HG03432 (cell line): Measurements from ENCODE around the gene SRP14.
"Not testable (repeated sequence)": the region's sequence is repeated elsewhere in the genome, so short reads cannot be mapped to it uniquely, and the experiment has no call there.

Experiments
- ATAC-seq: cut with Tn5 transposase; IDR thresholded peaks from one replicate; pipeline ENCODE4 v1.9.1; 2021; ENCODE audit warnings: mild to moderate bottlenecking, moderate library complexity; ENCODE audit not compliant: unreplicated experiment

The SRP14 gene

DNA sequence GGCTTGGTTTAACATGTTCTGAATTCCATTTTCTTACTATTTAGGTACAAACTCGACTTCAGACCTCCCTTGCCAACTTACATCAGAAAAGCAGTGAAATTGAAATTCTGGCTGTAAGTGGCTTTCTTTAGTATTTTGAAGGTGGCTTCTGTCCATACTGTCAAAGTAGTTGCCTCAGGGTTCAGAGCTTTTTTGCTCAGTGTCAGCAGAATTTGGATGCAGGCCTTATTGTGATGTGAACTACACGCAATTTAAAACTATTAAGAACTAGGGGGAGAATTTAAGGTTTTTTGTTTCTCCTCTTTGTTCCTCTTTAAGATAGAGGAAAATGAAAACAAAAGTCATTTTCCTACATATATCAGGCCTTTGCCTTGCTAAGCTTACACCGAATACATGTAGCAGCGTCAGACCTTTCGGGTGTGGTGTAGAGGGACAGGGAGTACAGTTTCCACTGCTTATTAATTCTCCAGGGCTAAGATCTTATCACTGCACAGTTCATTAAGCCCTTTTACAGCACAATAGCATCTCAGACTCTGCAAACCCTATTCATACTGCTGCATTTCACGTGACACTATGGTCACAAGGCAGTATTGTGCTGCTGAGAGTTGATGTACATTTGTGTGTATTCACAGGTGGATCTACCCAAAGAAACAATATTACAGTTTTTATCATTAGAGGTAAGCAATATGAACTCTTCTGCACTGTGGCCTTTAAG is 6.7 kb downstream of the SRP14 start:
- no peak for ATAC-seq

DNA sequence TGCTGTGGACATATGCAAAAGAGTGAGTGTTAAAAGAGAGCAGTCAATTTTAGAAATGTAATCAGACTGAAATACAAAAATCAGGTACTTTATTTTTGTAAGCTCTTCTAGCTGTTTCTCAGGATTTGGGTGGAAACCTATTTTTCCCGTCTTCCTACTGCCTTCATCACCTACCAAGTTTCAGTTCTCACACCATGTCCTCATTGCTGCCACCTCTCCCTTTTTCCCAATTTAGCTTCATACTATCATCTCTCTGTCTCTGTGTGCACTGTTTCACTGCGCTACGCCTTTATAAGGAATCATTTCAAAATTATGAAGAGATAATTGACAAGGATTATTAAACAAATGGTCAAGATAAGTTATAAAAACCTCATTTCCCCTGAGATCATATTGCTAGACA is 7.7 kb downstream of the SRP14 start:
- no peak for ATAC-seq

DNA sequence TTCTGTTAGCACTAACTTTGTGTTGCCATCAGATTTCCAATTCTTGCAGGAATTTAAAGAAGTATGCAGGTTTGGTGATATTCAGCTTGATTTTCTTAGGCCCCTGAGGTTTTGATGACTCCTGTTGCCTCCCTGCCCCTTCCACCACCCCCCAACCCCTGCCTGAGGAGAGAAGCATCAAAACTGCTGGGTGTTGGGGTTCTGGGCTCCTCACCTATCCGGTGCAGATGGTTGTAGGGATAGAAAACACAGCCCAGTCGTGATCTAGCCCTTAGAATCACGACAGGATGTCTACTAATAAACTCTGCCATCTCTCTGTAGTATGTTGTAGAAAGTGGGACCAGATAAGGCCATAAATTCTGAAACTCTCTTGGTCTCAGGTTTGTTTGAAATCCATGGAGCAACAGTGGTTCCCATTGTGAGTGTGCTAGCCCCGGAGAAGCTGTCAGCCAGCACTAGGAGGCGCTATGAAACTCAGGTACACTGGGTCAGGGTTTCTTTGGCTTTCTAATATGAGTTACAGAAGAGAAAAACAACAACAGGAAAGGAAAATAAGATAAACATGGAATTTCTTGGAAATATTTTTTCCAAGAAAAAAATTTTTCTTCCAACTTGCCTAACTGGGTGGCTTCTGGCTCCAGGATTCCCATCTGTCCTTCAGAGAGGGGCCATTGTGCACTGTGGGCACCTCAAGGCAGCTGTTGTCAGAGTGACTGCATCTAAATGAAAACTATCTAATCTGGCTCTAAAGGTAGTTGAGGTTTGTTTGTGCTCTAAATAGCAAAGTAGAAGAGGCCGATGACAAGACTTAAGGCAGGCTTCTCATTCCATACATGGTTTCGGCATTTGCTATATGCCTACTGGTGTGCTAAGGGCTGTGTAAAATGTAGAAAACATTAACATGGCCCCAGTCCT is 8.7 kb downstream of the SRP14 start:
- ATAC-seq: no peak

DNA sequence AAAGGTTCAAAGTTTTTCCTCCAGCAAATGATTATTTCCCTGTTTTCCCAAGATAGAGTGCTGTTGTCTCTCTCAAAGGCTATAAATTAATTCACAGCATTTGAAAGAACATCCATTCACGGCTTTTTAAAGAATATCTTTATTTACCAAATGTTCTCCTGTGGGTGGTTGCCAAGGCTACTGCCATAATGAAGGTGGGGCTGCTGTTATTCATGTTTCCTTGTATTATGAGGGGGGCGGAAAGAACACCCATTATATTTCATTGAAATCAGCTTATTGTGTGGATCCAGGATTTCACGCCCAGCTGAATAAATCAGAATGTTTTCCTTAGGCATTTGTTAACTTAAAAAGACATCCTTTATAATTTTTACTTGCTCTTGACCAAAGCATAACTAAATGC is 10.1 kb downstream of the SRP14 start:
- no peak for ATAC-seq

DNA sequence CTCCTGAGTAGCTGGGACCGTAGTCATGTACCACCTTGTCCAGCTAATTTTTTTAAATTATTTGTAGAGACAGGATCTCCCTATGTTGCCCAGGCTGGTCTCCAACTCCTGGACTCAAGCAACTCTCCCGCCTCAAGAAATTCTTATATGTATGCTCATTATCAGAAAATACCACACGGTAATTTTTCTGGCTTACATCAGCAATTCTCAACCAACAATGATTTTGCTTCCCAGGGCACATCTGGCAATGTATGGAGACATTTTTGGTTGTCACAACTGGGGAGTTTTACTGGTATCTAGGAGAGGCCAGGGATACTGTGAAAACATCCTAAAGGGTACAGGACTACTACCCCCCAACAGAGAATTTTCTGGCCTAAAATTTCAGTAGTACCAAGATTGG is 10.8 kb downstream of the SRP14 start:
- no peak for ATAC-seq

DNA sequence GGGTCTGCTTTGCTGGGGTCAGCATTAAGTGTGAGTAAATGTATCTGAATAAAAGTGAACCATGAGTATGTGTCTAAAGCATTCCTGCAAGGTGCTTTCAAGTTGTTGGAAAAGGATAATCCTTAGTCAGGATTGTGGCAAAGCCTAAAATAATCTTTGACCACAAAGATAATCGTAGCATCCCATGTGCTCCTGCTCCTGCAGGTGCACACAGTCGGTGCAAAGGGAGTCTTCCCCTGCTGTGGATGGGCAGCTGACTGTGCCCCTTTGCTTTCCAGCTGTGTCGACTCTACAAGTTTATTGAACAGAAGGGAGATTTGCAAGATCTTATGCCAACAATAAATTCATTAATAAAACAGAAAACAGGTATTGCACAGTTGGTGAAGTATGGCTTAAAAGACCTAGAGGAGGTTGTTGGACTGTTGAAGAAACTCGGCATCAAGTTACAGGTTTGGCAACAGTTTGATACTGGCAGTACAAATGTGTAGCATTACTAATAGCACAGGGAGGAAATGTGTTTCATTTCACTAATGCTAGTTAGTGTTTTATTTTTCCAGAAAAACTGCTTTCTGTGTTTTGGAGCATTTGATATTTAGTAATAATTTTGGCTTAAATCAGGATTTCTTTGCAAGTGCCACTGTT is 22.6 kb downstream of the SRP14 start:
- ATAC-seq: no peak

DNA sequence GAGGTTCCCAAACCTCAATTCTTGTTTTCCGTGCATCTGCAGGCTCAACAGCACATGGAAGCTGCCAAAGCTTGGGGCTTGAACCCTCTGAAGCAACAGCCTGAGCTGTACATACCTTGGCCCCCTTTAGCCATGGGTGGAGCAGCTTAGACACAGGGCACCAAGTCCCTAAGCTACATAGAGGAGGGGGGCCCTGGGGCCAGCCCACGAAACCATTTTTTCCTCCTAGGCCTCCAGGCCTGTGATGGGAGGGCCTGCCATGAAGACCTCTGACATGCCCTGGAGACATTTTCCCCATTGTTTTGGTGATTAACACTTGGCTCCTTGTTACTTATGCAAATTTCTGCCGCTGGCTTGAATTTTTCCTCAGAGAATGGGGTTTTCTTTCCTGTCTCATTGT is 24.6 kb downstream of the SRP14 start:
- ATAC-seq: no peak

DNA sequence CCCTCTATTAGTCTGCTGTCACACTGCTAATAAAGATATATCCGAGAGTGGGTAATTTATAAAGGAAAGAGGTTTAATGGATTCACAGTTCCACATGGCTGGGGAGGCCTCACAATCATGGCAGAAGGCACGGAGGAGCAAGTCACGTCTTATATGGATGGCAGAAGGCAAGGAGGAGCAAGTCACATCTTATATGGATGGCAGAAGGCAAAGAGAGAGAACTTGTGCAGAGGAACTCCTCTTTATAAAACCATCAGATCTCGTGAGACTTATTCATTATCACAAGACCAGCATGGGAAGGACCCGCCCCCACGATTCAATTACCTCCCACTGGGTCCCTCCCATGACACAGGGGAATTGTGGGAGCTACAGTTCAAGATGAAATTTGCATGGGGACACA is 25.6 kb downstream of the SRP14 start:
- not testable (repeated sequence) for ATAC-seq

DNA sequence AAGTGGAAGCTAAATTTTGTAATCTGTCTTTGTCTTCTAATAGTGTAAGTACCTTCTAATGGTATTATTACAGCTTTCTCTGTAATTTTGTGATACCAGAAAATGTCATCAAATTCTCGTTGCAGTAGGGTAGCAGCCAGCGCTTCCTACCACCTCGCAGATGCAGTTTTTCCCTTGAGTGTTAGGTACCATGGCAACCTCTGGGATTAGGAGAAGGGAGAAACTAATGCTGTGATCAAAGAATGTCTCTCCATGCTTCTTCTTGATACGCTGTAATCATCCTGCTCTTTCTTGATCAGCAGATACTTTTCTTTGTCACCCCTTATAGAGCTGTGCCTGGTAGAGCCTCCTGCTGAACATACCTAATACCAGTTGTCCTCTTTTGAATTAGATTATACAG is 27.7 kb downstream of the SRP14 start:
- no peak for ATAC-seq

DNA sequence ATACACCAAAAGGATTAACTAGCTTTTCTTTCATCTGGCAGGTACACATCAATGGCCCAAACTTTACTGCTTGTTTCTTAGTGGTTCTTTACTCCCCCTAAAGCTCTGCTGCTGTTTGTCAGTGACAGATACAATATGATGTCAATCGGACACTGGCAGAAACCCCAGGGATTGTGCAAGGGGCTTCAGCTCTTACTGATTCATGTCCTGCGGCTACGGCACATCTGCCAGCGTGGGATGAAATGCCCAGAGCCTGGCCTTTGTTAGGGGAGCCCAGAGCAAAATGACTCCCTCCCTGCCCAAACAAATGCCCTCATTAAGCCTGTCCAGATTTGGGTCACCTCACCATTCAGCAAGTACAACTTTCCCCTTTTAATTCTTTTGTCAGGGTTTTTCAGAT is 28.3 kb downstream of the SRP14 start:
- no peak for ATAC-seq

DNA sequence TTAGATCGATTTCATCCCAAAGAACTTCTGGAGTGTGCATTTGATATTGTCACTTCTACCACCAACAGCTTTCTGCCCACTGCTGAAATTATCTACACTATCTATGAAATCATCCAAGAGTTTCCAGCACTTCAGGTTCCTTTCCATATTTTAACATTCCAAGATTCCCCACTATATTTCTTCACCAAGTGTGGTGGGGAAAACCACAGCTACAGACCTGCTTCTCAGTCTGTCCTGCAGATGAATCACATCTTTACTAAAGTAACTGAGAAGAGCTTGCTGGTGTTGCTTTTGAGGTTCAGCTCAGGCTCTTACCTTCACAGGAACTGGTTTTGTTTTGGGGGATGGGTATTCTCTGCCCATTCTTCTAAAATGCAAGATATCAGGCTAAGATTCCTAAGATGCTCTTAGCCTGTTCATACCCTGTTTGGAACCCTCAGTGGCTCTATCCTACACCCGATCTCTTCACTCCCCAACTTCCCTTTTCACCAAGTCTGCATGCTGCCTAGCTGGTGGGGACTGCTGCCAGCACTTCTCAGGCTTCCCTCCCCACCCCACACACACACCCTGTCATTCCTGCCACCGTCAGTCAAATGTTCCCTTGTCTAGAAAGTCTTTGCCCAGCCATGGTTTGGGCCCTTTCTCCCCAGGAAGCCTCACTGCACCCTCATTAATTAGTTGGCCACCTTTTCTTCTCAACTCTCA is 30.8 kb downstream of the SRP14 start:
- no peak for ATAC-seq

DNA sequence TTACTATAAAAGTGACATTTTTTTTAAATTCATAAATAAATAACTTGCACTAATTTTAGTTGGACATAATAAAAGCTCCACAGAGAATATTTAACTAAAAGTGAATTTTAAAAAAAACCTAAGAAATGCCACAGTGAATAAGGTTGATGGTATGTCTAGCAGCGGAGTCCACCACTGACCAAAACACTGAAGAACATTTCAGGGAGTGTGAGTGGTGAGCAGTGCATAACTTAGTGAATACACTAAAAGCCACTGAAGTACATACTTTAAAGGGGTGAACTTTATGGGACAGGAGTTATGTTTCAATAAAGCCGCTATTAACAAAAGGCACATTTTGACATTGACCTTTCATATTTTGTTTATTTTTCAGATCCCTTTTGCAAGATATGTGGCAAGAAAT is 32.3 kb downstream of the SRP14 start:
- no peak for ATAC-seq

DNA sequence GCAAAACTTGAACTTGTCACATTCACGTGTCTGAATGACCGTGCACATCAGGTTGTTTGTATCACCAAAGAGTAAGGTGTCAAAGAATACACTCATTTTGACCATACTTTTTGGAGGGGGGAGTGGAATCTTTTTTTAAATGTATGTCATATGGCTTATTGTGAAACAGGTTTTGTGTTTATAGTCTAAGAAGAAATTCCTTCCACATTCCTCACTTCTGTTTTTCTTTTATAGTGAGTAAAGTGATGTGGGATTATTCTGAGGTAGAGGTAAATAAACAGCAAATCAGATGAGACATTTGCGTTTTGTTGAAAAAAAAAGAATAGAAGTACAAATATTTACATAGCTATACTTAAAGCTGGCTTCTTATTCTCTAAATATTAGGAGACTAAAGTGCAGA is 33.0 kb downstream of the SRP14 start:
- no peak for ATAC-seq

DNA sequence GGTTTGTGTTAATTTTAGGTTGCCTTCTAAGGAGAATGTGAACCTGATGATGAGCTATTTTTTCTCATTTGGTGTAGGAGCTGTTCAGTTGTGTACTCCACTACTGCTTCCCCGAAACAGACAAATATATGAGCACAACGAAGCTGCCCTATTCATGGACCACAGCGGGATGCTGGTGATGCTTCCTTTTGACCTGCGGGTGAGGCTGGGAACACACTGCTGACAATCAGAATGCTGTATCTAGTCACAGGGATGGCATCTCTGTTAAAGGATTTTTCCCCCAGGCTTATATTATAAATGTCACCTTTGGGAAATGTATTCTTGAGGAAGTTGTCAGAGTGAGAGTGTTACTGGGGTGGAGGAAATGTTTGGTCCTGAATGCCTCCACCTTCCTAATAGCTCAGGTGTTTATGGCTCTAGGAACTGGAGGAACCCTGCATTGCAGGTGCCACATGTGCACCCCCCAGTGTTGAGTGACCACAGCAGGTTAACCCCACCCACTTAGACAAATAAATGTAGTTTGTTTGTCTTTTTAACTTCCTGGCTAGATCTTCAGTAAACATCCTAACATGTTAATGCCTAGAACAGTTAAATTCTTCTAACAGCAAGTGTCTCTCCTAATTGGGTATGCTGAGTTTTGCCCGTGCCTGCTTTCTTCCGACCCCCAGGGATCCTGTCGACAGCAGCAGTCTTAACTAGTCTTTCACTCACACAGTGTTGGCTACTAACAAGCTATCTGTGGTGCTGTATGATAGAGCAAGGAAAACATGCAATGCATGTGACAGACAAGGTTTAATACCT is 35.7 kb downstream of the SRP14 start:
- ATAC-seq: no peak

DNA sequence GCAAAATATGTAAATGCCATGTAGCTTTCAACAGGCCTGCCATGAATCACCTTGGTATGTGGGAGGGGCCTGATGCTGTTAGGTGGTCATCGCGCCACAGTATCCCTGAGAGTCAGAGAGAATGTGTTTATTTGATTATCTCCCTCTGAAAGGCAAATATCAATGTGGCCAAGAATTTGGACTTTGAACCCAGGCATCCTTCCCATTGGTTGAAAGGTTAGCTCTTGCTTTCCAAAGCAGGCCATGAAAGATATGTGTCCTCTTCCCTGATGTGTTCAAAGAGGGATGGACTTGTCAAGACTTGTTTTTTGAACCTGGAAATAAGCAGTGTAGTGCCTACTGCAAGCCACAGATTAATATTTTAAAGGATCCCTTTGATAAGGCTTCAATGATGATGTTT is 36.7 kb downstream of the SRP14 start:
- no peak for ATAC-seq

DNA sequence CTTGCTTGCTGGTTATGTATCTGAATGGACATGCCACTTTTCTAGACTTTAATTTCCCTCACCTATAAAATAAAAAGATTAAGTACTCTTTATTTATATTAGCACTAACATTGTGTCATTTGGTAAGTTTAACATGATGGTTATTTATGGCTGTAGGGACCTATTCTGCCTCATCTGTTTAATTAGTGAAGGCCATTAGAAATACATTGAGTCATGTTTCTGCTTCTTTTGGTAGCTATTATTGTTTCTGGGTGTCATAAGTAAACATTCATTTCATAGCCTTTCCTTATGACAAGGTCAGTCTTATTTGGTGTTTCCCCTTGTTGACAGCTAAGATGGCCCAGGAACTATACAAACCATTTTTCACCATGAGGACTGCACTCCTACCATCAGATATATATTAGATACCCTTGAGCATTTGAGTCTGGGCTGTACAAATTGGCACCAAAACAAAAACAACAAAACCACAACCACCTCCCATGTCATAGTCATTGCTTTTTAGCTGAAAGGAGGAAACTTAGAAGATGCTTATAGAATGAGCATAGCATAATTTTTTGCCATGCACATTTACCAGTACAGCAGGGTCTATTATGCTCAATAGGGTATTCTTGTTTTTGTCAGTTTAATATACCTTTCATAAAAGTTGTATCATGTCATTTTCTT is 39.3 kb downstream of the SRP14 start:
- no peak for ATAC-seq

DNA sequence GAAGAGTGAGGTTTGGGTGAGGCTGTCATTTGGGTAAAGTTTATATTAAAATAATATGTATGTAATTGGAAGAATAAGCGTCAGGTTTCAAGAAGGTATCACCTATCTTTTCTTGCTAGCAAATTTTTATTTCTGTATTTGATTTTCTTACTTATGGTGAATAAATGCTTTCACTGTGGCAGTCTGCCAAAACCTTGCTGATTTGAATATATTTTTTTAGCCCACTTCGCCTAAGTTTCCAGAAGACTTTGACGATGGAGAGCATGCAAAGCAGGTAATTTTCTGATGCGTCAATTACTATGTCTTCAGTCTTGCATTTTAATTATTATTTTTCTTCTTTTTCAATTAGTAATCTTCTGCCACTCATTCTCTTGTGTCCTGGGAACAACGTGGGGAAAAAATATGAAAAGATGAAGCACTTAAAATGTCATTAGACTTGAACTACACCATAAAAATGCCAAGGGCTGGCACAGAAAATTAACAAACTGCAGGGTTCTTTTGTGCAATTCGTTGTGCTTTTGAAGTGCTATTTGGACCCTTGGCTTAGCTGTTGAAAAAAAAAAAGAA is 40.4 kb downstream of the SRP14 start:
- ATAC-seq: no peak

DNA sequence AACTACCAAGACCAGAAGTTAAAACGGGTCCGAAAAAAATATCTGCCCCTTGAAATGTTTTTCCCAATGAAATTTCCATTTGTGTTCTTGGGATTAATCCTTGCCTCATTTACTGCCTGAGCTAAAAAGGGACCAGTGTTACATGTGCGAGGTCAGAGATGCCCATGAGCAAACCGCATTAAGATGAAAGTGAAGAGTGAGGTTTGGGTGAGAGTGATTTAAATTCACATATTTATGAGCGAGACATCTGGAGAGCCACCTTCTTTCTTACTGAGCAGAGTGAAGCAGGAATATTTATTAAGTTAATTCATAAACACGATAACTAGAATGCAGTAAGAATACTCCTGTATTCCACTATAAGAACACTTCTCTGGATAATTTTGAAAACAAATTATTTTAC is 41.3 kb downstream of the SRP14 start:
- no peak for ATAC-seq

DNA sequence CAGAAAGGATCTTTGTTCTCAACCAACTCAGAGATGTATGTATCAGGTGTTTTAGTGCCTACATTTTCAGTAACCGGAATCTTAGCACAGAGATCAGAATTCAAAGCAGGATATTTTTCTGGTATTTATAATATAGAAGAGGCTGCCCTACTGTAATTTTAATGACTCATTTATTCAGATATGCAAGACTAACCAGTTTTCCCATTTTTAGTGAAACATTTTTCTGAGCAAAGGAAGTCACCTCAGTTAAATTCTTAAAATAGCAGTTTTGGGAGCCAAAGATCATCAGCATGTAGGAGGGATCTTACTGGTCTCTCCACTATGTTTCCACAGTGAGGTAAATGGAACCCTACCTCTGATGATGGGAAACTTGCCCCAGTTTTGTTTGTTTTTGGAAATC is 42.0 kb downstream of the SRP14 start:
- ATAC-seq: no peak

DNA sequence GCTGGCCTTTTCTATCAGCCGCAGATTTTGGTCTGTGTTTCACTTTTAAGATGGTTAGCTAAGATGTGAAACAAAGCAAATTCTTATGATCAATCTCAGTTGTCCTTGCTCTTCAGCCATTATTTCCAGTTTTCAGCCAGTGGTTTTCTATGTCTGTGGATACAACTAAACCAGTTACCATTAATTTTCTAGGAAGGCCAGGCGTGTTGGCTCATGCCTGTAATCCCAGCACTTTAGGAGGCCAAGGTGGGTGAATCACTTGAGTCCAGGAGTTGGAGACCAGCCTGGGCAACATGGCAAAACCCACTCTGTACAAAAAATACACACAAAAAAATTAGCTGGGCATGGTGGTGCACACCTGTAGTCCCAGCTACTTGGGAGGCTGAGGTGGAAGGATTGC is 42.8 kb downstream of the SRP14 start:
- not testable (repeated sequence) for ATAC-seq
